Loucy (cell line): ENCODE measurements around the gene CD6.

ENCODE experiments used
- H2AFZ ChIP-seq: fragments of 200-600 bp; sonication (generic); 2 replicates; pipeline ENCODE4 v1.6.0; 2016; ENCODE audit warnings: antibody characterized with exemption, mild to moderate bottlenecking, low read length, moderate library complexity
- H3F3A ChIP-seq: fragments of 200-600 bp; 2 replicates; pipeline ENCODE4 v1.6.0; 2016; ENCODE audit warnings: antibody characterized with exemption, low read depth, mild to moderate bottlenecking
- H3K27me3 ChIP-seq: fragments of 200-600 bp; sonication (generic); 2 replicates; pipeline ENCODE4 v1.6.1; 2014; ENCODE audit warnings: low read length, mild to moderate bottlenecking; ENCODE audit not compliant: insufficient read depth, poor library complexity, severe bottlenecking
- H3K36me3 ChIP-seq: fragments of 200-600 bp; sonication (generic); 2 replicates; pipeline ENCODE4 v1.6.1; 2016; ENCODE audit warnings: low read length; ENCODE audit not compliant: insufficient read depth
- H3K4me1 ChIP-seq: fragments of 200-600 bp; sonication (generic); 2 replicates; pipeline ENCODE4 v1.5.1; 2014; ENCODE audit warnings: low read length, mild to moderate bottlenecking; ENCODE audit not compliant: insufficient read depth, poor library complexity, severe bottlenecking
- H3K4me2 ChIP-seq: fragments of 200-600 bp; sonication (generic); 2 replicates; pipeline ENCODE4 v1.6.0; 2014; ENCODE audit warnings: antibody characterized with exemption, low read length, low read depth, mild to moderate bottlenecking; ENCODE audit not compliant: poor library complexity, severe bottlenecking
- H3K4me3 ChIP-seq: fragments of 200-600 bp; sonication (generic); 2 replicates; pipeline ENCODE4 v1.5.1; 2014; ENCODE audit warnings: low read length, mild to moderate bottlenecking, mixed read lengths; ENCODE audit not compliant: poor library complexity, severe bottlenecking
- H3K79me2 ChIP-seq: fragments of 200-600 bp; sonication (generic); 2 replicates; pipeline ENCODE4 v1.6.1; 2014; ENCODE audit warnings: low read length; ENCODE audit not compliant: insufficient read depth
- H3K9ac ChIP-seq: fragments of 200-600 bp; sonication (generic); 2 replicates; pipeline ENCODE4 v1.6.0; 2014; ENCODE audit warnings: mild to moderate bottlenecking, low read depth, low read length, moderate library complexity; ENCODE audit not compliant: poor library complexity, severe bottlenecking
- H3K9me2 ChIP-seq: fragments of 200-600 bp; sonication (generic); replicated peaks from 2 replicates; pipeline ENCODE4 v1.6.1; 2016; ENCODE audit warnings: low read depth, low read length, mixed read lengths
- H3K9me3 ChIP-seq: fragments of 200-600 bp; sonication (generic); 2 replicates; pipeline ENCODE4 v1.6.1; 2014; ENCODE audit warnings: mild to moderate bottlenecking, antibody characterized with exemption, low read length, low read depth; ENCODE audit not compliant: insufficient read depth
- H4K20me1 ChIP-seq: fragments of 200-600 bp; sonication (generic); 2 replicates; pipeline ENCODE4 v1.6.0; 2014; ENCODE audit warnings: antibody characterized with exemption, low read length, mild to moderate bottlenecking; ENCODE audit not compliant: insufficient read depth, poor library complexity, severe bottlenecking
- CTCF ChIP-seq: fragments of 200-600 bp; sonication (generic); conservative IDR thresholded peaks from 2 replicates; pipeline ENCODE4 v1.5.1; 2014; ENCODE audit warnings: mild to moderate bottlenecking, antibody characterized with exemption, low read length
- EZH2phosphoT487 ChIP-seq: fragments of 200-600 bp; IDR thresholded peaks from 2 replicates; pipeline ENCODE4 v1.6.1; 2018; ENCODE audit warnings: antibody characterized with exemption, mild to moderate bottlenecking, moderate library complexity, borderline replicate concordance

CD6 gene

GRCh38 chr11:61024938-61025820, 53.7 kb downstream of the CD6 start:
- Histone ChIP-seq H3K9me2 (no peaks in the 10 kb centered on the region), H3K79me2 (no peaks in the 10 kb centered on the region), H3K27me3 (no peaks in the 10 kb centered on the region), H3K4me1 (peaks cover 21% of the 10 kb centered on the region), H4K20me1 (no peaks in the 10 kb centered on the region), H3K36me3 (no peaks in the 10 kb centered on the region), H2AFZ (no peak overlapping the region), H3F3A (no peaks in the 10 kb centered on the region), H3K9ac (no peak overlapping the region), H3K9me3 (no peaks in the 10 kb centered on the region), H3K4me2 (no peak overlapping the region), H3K4me3 (no peak overlapping the region)
- TF ChIP-seq EZH2phosphoT487 (no peak), CTCF (no peak)

DNA sequence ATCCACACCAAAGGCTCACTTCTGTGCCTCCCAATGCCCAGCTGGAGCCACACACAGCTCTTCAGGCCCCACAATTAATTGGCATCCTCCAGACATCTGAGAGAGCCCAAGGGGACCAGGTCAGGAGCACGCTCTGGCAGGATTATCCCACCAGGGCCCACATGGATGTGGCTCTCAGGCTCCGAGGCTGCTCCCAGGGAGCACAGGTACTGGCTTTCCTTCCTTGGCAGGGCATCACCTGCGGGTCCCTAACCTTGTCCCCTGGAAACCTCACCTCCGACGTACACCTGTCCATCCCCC, 54.3 kb downstream of the CD6 start:
- no peak overlapping the region for H3K9ac ChIP-seq
- no peaks in the 10 kb centered on the region for H3F3A ChIP-seq
- no peaks in the 10 kb centered on the region for H3K9me2 ChIP-seq
- H3K4me1 ChIP-seq: peaks cover 21% of the 10 kb centered on the region
- TF ChIP-seq EZH2phosphoT487: no peak
- TF ChIP-seq CTCF: no peak
- no peaks in the 10 kb centered on the region for H3K27me3 ChIP-seq
- H3K36me3 ChIP-seq: no peaks in the 10 kb centered on the region
- no peaks in the 10 kb centered on the region for H3K79me2 ChIP-seq
- no peak overlapping the region for H2AFZ ChIP-seq
- no peak overlapping the region for H3K4me3 ChIP-seq
- H4K20me1 ChIP-seq: no peaks in the 10 kb centered on the region
- no peak overlapping the region for H3K4me2 ChIP-seq
- H3K9me3 ChIP-seq: no peaks in the 10 kb centered on the region

GRCh38 chr11:61026121-61027031, 54.9 kb downstream of the CD6 start:
- Histone ChIP-seq H3K36me3 (no peaks in the 10 kb centered on the region), H3K4me1 (peaks cover 20% of the 10 kb centered on the region), H3K9me3 (no peaks in the 10 kb centered on the region), H4K20me1 (no peaks in the 10 kb centered on the region), H3K9me2 (no peaks in the 10 kb centered on the region), H3F3A (no peaks in the 10 kb centered on the region), H3K4me3 (no peak overlapping the region), H3K27me3 (no peaks in the 10 kb centered on the region), H3K9ac (no peak overlapping the region), H2AFZ (no peak overlapping the region), H3K4me2 (no peak overlapping the region), H3K79me2 (no peaks in the 10 kb centered on the region)
- no peak for TF ChIP-seq EZH2phosphoT487
